Tibial nerve (tissue), 4 donors: Measurements from ENCODE around the gene TCEA3. TPM values are rescaled to one million over a fixed set of nuclear protein-coding genes. Genes with fewer than 3 reads are reported as not detected.

Experiments used
- DNase-seq, 2 donors: peaks; one replicate each; pipeline ENCODE4 v3.0.0-alpha.2; 2019; ENCODE audit warnings: low spot score in 2 of 2
- H3K27ac ChIP-seq, 4 donors: fragments of 200-600 bp; sonication (generic) in 3 of 4; one replicate each; pipeline ENCODE4 v1.5.1; 2017 to 2019; ENCODE audit warnings: mild to moderate bottlenecking in 1 of 4
- H3K27me3 ChIP-seq, 2 donors: fragments of 200-600 bp; sonication (generic) in 1 of 2; one replicate each; pipeline versions ENCODE4 v1.5.1 to v1.6.0; 2017 to 2019
- H3K36me3 ChIP-seq, 3 donors: fragments of 200-600 bp; sonication (generic); one replicate each; pipeline ENCODE4 v1.5.1; 2018 to 2019
- H3K4me1 ChIP-seq, 4 donors: fragments of 200-600 bp; sonication (generic) in 3 of 4; one replicate each; pipeline ENCODE4 v1.5.1; 2017 to 2019
- H3K4me3 ChIP-seq, 4 donors: fragments of 200-600 bp; sonication (generic) in 3 of 4; one replicate each; pipeline ENCODE4 v1.5.1; 2017 to 2019; ENCODE audit warnings: mild to moderate bottlenecking in 1 of 4, moderate library complexity in 1 of 4
- H3K9me3 ChIP-seq, 4 donors: fragments of 200-600 bp; sonication (generic) in 3 of 4; one replicate each; pipeline ENCODE4 v1.5.1; 2017 to 2019
- CTCF ChIP-seq, 5 experiments: fragments of 200-600 bp in 3 of 5; fragments of 450-650 bp in 2 of 5; sonication (generic) in 3 of 5; IDR thresholded peaks; one replicate each; pipeline ENCODE4 v1.5.1; 2016 to 2019; ENCODE audit warnings: antibody characterized with exemption in 5 of 5, mild to moderate bottlenecking in 3 of 5, moderate library complexity in 2 of 5
- EP300 ChIP-seq, 2 donors: sonication (generic); formaldehyde crosslinking; IDR thresholded peaks; one replicate each; pipeline ENCODE4 v1.6.1; 2017; ENCODE audit warnings: antibody characterized with exemption in 2 of 2, mild to moderate bottlenecking in 1 of 2
- POLR2A ChIP-seq, 2 donors: fragments of 450-650 bp; IDR thresholded peaks; one replicate each; pipeline ENCODE4 v1.6.1; 2017; ENCODE audit warnings: antibody characterized with exemption in 2 of 2, mild to moderate bottlenecking in 2 of 2, moderate library complexity in 2 of 2
- WGBS, 2 donors: methylation state at CpG; one replicate each; pipeline ENCODE4 v1.1.5; 2018; 5-methylcytosine and 5-hydroxymethylcytosine counted together
- total RNA-seq, 4 donors: library from RNA; depleted of rRNA; stranded (reverse); fragments of >200 nt; gene quantifications; one replicate each; pipeline ENCODE4 v1.1.0, GENCODE V29; 2016

The TCEA3 gene
- total RNA-seq, 4 donors from 2014 or later = 21.0 to 48.5 (median 38.8) TPM

- no peak overlapping the region for H3K4me3 ChIP-seq
- no peak overlapping the region for H3K27ac ChIP-seq
- H3K4me1 ChIP-seq = peaks cover 0 to 14% (median 6%) of the 10 kb centered on the region in 4 donors
- H3K36me3 ChIP-seq = peaks cover 0 to 19% (median 0%) of the 10 kb centered on the region in 3 donors
- DNase-seq = no peak
- H3K9me3 ChIP-seq = no peaks in the 10 kb centered on the region
- 62 to 70% methylated on average over 3 of the region's 3 CpGs for WGBS, 2 donors
- no peak for TF ChIP-seq POLR2A (IDR thresholded peaks at IDR 0.05)
- no peak for TF ChIP-seq CTCF (IDR thresholded peaks at IDR 0.05)
- TF ChIP-seq EP300 (IDR thresholded peaks at IDR 0.05) = no peak
- no peaks in the 10 kb centered on the region for H3K27me3 ChIP-seq
These were observed 7.0 kb downstream of the TCEA3 start for GRCh38 chr1:23417570-23417969.

- Histone ChIP-seq H3K27me3 (no peaks in the 10 kb centered on the region), H3K36me3 (peaks cover 0 to 19% (median 0%) of the 10 kb centered on the region in 3 donors), H3K27ac (no peak overlapping the region), H3K4me3 (no peak overlapping the region), H3K9me3 (no peaks in the 10 kb centered on the region), H3K4me1 (peaks cover 0 to 8% (median 2%) of the 10 kb centered on the region in 4 donors)
- WGBS, 2 donors = 80 to 87% methylated on average over 4 of the region's 4 CpGs
- no peak for TF ChIP-seq CTCF (IDR thresholded peaks at IDR 0.05)
- no peak for TF ChIP-seq POLR2A (IDR thresholded peaks at IDR 0.05)
- TF ChIP-seq EP300 (IDR thresholded peaks at IDR 0.05) = no peak
- no peak for DNase-seq
These were observed 7.6 kb downstream of the TCEA3 start for GRCh38 chr1:23416964-23417363.

GRCh38 chr1:23408797-23409290 lies 15.7 kb downstream of the TCEA3 start:
- peaks cover 0 to 11% (median 0%) of the 10 kb centered on the region in 3 donors for H3K36me3 ChIP-seq
- WGBS, 2 donors = 68% methylated on average over 7 of the region's 7 CpGs
- no peak overlapping the region for H3K27ac ChIP-seq
- H3K4me1 ChIP-seq = peaks cover 0 to 12% (median 7%) of the 10 kb centered on the region in 4 donors
- no peaks in the 10 kb centered on the region for H3K9me3 ChIP-seq
- no peaks in the 10 kb centered on the region for H3K27me3 ChIP-seq
- DNase-seq = no peak
- TF ChIP-seq POLR2A (IDR thresholded peaks at IDR 0.05) (no peak), CTCF (IDR thresholded peaks at IDR 0.05) (no peak), EP300 (IDR thresholded peaks at IDR 0.05) (no peak)
- H3K4me3 ChIP-seq = no peak overlapping the region

- 86 to 90% methylated on average over 8 of the region's 8 CpGs for WGBS, 2 donors
- Histone ChIP-seq H3K36me3 (peaks cover 0 to 11% (median 0%) of the 10 kb centered on the region in 3 donors), H3K27me3 (no peaks in the 10 kb centered on the region), H3K4me1 (peaks cover 0 to 29% (median 17%) of the 10 kb centered on the region in 4 donors), H3K4me3 (no peak overlapping the region), H3K27ac (no peak overlapping the region), H3K9me3 (no peaks in the 10 kb centered on the region)
- TF ChIP-seq POLR2A (IDR thresholded peaks at IDR 0.05) (no peak), EP300 (IDR thresholded peaks at IDR 0.05) (no peak), CTCF (IDR thresholded peaks at IDR 0.05) (no peak)
- no peak for DNase-seq
These were observed 17.4 kb downstream of the TCEA3 start for GRCh38 chr1:23407016-23407630.

GRCh38 chr1:23405946-23406345 lies 18.6 kb downstream of the TCEA3 start:
- Histone ChIP-seq H3K36me3 (peaks cover 0 to 11% (median 0%) of the 10 kb centered on the region in 3 donors), H3K9me3 (no peaks in the 10 kb centered on the region), H3K4me3 (no peak overlapping the region), H3K27me3 (no peaks in the 10 kb centered on the region), H3K27ac (no peak overlapping the region), H3K4me1 (peaks cover 0 to 37% (median 17%) of the 10 kb centered on the region in 4 donors)
- WGBS, 2 donors = 85 to 90% methylated on average over 3 of the region's 3 CpGs
- DNase-seq = no peak
- TF ChIP-seq EP300 (IDR thresholded peaks at IDR 0.05) = no peak
- no peak for TF ChIP-seq POLR2A (IDR thresholded peaks at IDR 0.05)
- no peak for TF ChIP-seq CTCF (IDR thresholded peaks at IDR 0.05)
